Astrocyte (in vitro differentiated cells and primary cell): ENCODE measurements around the gene COL23A1. TPM values are rescaled to one million over a fixed set of nuclear protein-coding genes. Genes with fewer than 3 reads are reported as not detected.

ENCODE experiments used
- DNase-seq: peaks from one replicate; pipeline ENCODE4 v3.0.0-alpha.2; 2010; ENCODE audit warnings: low read depth
- FAIRE-seq: peaks from 2 replicates; lab custom pipeline; 2011; peaks lifted over from hg19 to GRCh38; lab: Jason Lieb, UNC
- H2AFZ ChIP-seq: 2 replicates; pipeline ENCODE4 v1.6.0; 2012; ENCODE audit warnings: low read depth, low read length, inconsistent platforms
- H3K27ac ChIP-seq: 2 replicates; pipeline ENCODE4 v1.5.1; 2011; ENCODE audit warnings: low read depth, low read length, inconsistent platforms
- H3K27me3 ChIP-seq: 2 replicates; pipeline ENCODE4 v1.6.0; 2011; ENCODE audit warnings: low read length, inconsistent platforms; ENCODE audit not compliant: insufficient read depth
- H3K36me3 ChIP-seq: 2 replicates; pipeline ENCODE4 v1.5.1; 2011; ENCODE audit warnings: low read length, inconsistent platforms; ENCODE audit not compliant: insufficient read depth
- H3K4me1 ChIP-seq: 2 replicates; pipeline ENCODE4 v1.5.1; 2011; ENCODE audit warnings: low read length, inconsistent platforms; ENCODE audit not compliant: insufficient read depth
- H3K4me2 ChIP-seq: 2 replicates; pipeline ENCODE4 v1.6.0; 2012; ENCODE audit warnings: low read length, inconsistent platforms
- H3K4me3 ChIP-seq: 2 replicates; pipeline ENCODE4 v1.5.1; 2011; ENCODE audit warnings: low read depth, mild to moderate bottlenecking, low read length, inconsistent platforms; ENCODE audit not compliant: insufficient read depth
- H3K79me2 ChIP-seq: 2 replicates; pipeline ENCODE4 v1.6.0; 2012; ENCODE audit warnings: mild to moderate bottlenecking, low read length, inconsistent platforms; ENCODE audit not compliant: insufficient read depth
- H3K9ac ChIP-seq: 2 replicates; pipeline ENCODE4 v1.6.0; 2012; ENCODE audit warnings: mild to moderate bottlenecking, low read length, inconsistent platforms
- H3K9me3 ChIP-seq: 2 replicates; pipeline ENCODE4 v1.5.1; 2012; ENCODE audit warnings: low read depth, mild to moderate bottlenecking, low read length, inconsistent platforms; ENCODE audit not compliant: insufficient read depth
- H4K20me1 ChIP-seq: 2 replicates; pipeline ENCODE4 v1.6.0; 2012; ENCODE audit warnings: low read length, inconsistent platforms; ENCODE audit not compliant: insufficient read depth
- H3K27ac Mint-ChIP-seq: one replicate; pipeline ENCODE4 v1.8.0; 2021; ENCODE audit warnings: mild to moderate bottlenecking, mixed read lengths; ENCODE audit not compliant: unreplicated experiment
- H3K27me3 Mint-ChIP-seq: one replicate; pipeline ENCODE4 v1.8.0; 2021; ENCODE audit warnings: low read depth, mixed read lengths; ENCODE audit not compliant: unreplicated experiment
- H3K36me3 Mint-ChIP-seq: one replicate; pipeline ENCODE4 v1.8.0; 2021; ENCODE audit warnings: low read depth, mixed read lengths; ENCODE audit not compliant: unreplicated experiment
- H3K4me1 Mint-ChIP-seq: one replicate; pipeline ENCODE4 v1.8.0; 2021; ENCODE audit warnings: low read depth, mixed read lengths; ENCODE audit not compliant: unreplicated experiment
- H3K4me3 Mint-ChIP-seq: one replicate; pipeline ENCODE4 v1.8.0; 2021; ENCODE audit warnings: mild to moderate bottlenecking, moderate library complexity, mixed read lengths; ENCODE audit not compliant: unreplicated experiment
- H3K9me3 Mint-ChIP-seq: one replicate; pipeline ENCODE4 v1.8.0; 2021; ENCODE audit warnings: mild to moderate bottlenecking, mixed read lengths; ENCODE audit not compliant: unreplicated experiment
- CTCF ChIP-seq: IDR thresholded peaks from 2 replicates; pipeline ENCODE4 v1.5.1; 2011; ENCODE audit warnings: low read depth, mild to moderate bottlenecking, inconsistent platforms, low read length, moderate library complexity; ENCODE audit not compliant: insufficient read depth
- EZH2 ChIP-seq: IDR thresholded peaks from 2 replicates; pipeline ENCODE4 v1.6.1; 2012; ENCODE audit warnings: mild to moderate bottlenecking, low read length, inconsistent platforms; ENCODE audit not compliant: insufficient read depth
- total RNA-seq: library from RNA; stranded (reverse); gene quantifications from 2 replicates; pipeline ENCODE4 v1.2.1, GENCODE V29; 2021

COL23A1 gene
- total RNA-seq, 1 donor from 2014 or later, result 0.16 TPM

GRCh38 chr5:178392386-178392785 lies 197.8 kb downstream of the COL23A1 start:
- Mint-ChIP-seq H3K27me3 (peaks cover 49% of the 10 kb centered on the region), H3K36me3 (no peaks in the 10 kb centered on the region), H3K27ac (no peak overlapping the region), H3K4me1 (peaks cover 4% of the 10 kb centered on the region), H3K4me3 (no peak overlapping the region), H3K9me3 (no peaks in the 10 kb centered on the region)
- Histone ChIP-seq H2AFZ (no peak overlapping the region), H3K9ac (no peak overlapping the region), H3K4me2 (no peak overlapping the region), H3K27me3 (no peaks in the 10 kb centered on the region), H3K36me3 (no peaks in the 10 kb centered on the region), H3K4me1 (no peaks in the 10 kb centered on the region), H3K4me3 (no peak overlapping the region), H3K79me2 (no peaks in the 10 kb centered on the region), H4K20me1 (no peaks in the 10 kb centered on the region), H3K27ac (no peak overlapping the region), H3K9me3 (no peaks in the 10 kb centered on the region)
- FAIRE-seq (no peak), DNase-seq (no peak)
- TF ChIP-seq EZH2 (no peak), CTCF (no peak)

- peaks cover 48% of the 10 kb centered on the region for H3K27me3 Mint-ChIP-seq
Observed at GRCh38 chr5:178391480-178391879, 198.7 kb downstream of the COL23A1 start.

More at GRCh38 chr5:178391480-178391879, 198.7 kb downstream of the COL23A1 start:
- FAIRE-seq (no peak), DNase-seq (no peak)
- peaks cover 10% of the 10 kb centered on the region for H3K4me1 Mint-ChIP-seq
- TF ChIP-seq CTCF (no peak), EZH2 (no peak)
- H3K4me3 Mint-ChIP-seq, result no peak overlapping the region
- Histone ChIP-seq H3K4me3 (no peak overlapping the region), H3K27me3 (no peaks in the 10 kb centered on the region), H3K9ac (no peak overlapping the region), H3K36me3 (no peaks in the 10 kb centered on the region), H3K79me2 (no peaks in the 10 kb centered on the region), H3K4me2 (no peak overlapping the region), H4K20me1 (no peaks in the 10 kb centered on the region), H3K9me3 (no peaks in the 10 kb centered on the region), H3K27ac (no peak overlapping the region), H2AFZ (no peak overlapping the region), H3K4me1 (no peaks in the 10 kb centered on the region)
- H3K9me3 Mint-ChIP-seq, result no peaks in the 10 kb centered on the region
- no peaks in the 10 kb centered on the region for H3K36me3 Mint-ChIP-seq
- no peak overlapping the region for H3K27ac Mint-ChIP-seq
